Stimulated activated CD8-positive, alpha-beta memory T cell treated with anti-CD3 and anti-CD28 coated beads, Interleukin-12 subunit alpha, Interleukin-12 subunit beta, amount 100 ng/mL, for 1 hour (primary cell): ENCODE data around the gene ZNF48.

Source experiments
- DNase-seq: peaks from one replicate; pipeline ENCODE4 v3.0.0-alpha.2; 2020; ENCODE audit warnings: low read depth

Gene ZNF48

GRCh38 chr16:30395155-30395991 is at the start of gene ZNF48:
Gene ZNF48, plus strand, starts transcription at chr16:30395420. Its CDS starts 375 bp downstream, at chr16:30395795.
- no peak for DNase-seq

- no peak for DNase-seq
Measured at GRCh38 chr16:30346286-30346685, 48.9 kb upstream of the ZNF48 start.

GRCh38 chr16:30348113-30348512 is 47.1 kb upstream of the ZNF48 start:
- no peak for DNase-seq

- no peak for DNase-seq
Measured at GRCh38 chr16:30348929-30349328, 46.3 kb upstream of the ZNF48 start.

GRCh38 chr16:30349675-30350074 is 45.5 kb upstream of the ZNF48 start:
- no peak for DNase-seq

- DNase-seq: no peak
Measured at GRCh38 chr16:30350134-30350871, 44.9 kb upstream of the ZNF48 start.

GRCh38 chr16:30351001-30351441 is 44.2 kb upstream of the ZNF48 start:
- DNase-seq: no peak

GRCh38 chr16:30351586-30352419 is 43.4 kb upstream of the ZNF48 start:
- DNase-seq: no peak

GRCh38 chr16:30352488-30353401 is 42.5 kb upstream of the ZNF48 start:
- no peak for DNase-seq

- no peak for DNase-seq
Measured at GRCh38 chr16:30353438-30354129, 41.6 kb upstream of the ZNF48 start.

- no peak for DNase-seq
Measured at GRCh38 chr16:30354423-30355143, 40.6 kb upstream of the ZNF48 start.

GRCh38 chr16:30355144-30355953 is 39.9 kb upstream of the ZNF48 start, which contains the start of gene CD2BP2:
Gene CD2BP2, minus strand, starts transcription at chr16:30355308. Its CDS starts 627 bp downstream, at chr16:30354681.
- DNase-seq: peak; percentile 80

GRCh38 chr16:30355954-30356308 is 39.3 kb upstream of the ZNF48 start:
- DNase-seq: no peak

- DNase-seq: no peak
Measured at GRCh38 chr16:30356401-30357084, 38.7 kb upstream of the ZNF48 start.

GRCh38 chr16:30357085-30357714 is 38.0 kb upstream of the ZNF48 start:
- no peak for DNase-seq

- no peak for DNase-seq
Measured at GRCh38 chr16:30357715-30358576, 37.3 kb upstream of the ZNF48 start.

- DNase-seq: no peak
Measured at GRCh38 chr16:30358577-30358936, 36.7 kb upstream of the ZNF48 start.
